Raji (cell line): ENCODE measurements around the gene TMOD2.

Source experiments
- POLR2A ChIP-seq: IDR thresholded peaks from 2 replicates; pipeline ENCODE4 v1.6.1; 2011; ENCODE audit warnings: low read depth, low read length, control low read depth; ENCODE audit not compliant: insufficient read depth

The TMOD2 gene

DNA sequence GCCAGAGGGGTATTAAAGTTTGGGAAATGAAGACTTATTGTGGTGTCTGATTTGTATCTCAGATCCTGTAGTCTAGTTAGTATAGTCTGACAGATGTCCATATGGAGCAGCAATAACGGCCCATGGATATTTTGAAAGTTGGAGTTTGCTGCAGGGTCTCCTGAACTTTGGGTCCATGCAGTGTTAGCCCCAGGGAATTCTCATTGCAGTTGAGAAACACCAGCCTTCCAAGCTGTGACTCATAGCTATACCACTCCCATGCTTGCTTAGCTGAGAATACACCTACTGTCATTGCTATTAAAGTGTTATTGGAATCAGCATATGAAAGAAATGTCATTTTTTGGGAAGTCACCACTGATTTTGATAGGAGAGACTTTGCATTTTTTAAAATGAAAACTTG lies 29.2 kb downstream of the TMOD2 start:
- TF ChIP-seq POLR2A: no peak

DNA sequence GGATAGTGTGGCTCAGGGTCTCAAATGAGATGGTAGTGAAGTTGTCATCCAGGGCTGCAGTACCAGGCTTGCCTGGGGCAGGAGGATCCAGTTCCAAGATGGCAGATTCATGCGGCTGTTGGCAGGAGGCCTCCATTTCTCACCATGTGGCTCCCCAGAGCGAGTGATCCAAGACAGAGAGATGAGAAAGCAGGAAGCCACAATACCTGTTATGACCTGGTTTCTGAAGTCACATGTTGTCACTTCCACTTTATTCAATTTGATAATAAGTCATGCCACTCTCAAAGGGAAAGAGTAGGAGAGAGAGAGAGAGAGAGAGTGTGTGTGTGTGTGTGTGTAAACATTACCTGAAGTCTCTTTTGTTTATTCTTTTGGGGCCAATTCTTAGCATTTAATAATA lies 30.1 kb downstream of the TMOD2 start:
- no peak for TF ChIP-seq POLR2A

- no peak for TF ChIP-seq POLR2A
Observed at GRCh38 chr15:51782357-51782896, 31.0 kb downstream of the TMOD2 start.

GRCh38 chr15:51783967-51784366 lies 32.6 kb downstream of the TMOD2 start:
- TF ChIP-seq POLR2A: no peak

DNA sequence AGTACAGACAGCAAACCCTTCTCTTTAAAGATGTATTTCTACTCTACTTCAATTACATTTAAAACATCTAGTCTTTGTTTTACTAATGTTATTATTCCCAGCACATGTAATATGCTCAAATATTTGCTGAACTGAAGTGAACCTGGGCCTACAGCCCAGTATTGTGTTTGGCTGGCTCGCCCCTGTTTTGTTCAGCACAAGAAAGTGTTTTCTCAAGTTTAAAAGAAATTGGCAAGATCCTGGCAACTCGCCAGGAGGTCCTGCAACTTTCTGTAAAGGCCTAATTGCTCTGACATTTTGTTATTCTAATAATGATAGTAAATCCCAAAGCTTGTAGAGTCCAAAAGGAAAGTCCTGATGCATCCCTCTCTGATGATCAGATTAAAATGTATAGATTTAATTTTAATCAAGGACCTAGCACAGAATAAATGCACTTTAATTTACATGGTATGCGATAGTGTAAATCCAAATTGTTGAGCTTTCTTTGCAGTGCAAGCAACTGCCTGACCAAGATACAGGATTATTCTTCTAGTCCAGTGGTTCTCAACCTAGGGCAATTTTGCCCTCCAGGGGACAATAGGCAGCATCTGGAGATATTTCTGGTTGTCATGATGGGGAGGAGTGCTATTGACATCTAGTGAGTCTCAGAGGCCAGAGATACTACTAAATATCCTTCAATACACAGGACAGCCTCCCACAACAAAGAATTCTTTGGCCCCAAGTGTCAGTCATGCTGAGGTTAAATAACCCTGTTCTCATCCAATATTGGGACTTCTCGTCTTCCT lies 42.3 kb downstream of the TMOD2 start:
- TF ChIP-seq POLR2A: no peak

DNA sequence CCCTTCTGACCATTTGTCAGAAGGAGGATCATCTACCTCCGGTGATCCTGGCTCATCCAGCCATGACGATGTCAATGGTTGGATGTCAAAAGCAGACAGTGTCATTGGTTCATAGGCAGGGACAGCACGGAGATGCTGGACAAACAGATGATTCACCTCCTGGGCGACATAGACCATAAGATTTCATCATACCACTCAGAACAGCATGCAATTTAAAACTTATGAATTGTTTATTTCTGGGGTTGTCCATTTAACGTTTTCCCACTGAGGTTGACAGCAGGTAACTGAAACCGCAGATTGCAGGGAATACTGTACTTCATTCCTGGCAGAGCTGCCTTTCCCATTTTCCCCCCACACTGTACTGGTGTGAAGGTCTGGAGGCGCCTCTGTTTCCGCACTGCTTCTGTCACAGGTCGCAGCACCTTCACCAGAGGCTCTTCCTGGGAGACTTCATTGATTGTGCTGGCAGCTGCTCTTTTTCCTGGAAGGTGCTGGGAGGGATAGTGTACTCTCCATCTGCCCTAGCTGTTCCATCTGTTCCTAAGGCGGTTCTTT lies 45.5 kb downstream of the TMOD2 start:
- TF ChIP-seq POLR2A: no peak

DNA sequence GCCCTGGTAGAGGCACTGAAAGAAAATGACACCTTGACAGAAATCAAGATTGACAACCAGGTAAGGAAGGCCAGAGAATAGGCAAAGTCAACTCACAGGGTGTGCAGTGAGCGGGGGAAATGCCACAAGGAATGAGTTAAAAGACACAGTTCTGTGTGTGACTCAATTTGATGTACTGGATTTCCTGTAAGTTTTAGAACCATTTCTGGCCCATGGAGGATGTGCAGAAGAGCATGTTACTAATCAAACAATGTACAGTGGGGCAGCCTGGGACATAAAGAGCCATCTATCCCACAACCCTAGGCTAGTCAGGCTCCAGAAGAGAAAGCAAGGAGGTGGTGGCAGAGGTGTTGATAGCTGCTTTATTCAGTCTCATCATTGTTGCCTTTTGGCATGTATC lies 46.9 kb downstream of the TMOD2 start:
- no peak for TF ChIP-seq POLR2A

DNA sequence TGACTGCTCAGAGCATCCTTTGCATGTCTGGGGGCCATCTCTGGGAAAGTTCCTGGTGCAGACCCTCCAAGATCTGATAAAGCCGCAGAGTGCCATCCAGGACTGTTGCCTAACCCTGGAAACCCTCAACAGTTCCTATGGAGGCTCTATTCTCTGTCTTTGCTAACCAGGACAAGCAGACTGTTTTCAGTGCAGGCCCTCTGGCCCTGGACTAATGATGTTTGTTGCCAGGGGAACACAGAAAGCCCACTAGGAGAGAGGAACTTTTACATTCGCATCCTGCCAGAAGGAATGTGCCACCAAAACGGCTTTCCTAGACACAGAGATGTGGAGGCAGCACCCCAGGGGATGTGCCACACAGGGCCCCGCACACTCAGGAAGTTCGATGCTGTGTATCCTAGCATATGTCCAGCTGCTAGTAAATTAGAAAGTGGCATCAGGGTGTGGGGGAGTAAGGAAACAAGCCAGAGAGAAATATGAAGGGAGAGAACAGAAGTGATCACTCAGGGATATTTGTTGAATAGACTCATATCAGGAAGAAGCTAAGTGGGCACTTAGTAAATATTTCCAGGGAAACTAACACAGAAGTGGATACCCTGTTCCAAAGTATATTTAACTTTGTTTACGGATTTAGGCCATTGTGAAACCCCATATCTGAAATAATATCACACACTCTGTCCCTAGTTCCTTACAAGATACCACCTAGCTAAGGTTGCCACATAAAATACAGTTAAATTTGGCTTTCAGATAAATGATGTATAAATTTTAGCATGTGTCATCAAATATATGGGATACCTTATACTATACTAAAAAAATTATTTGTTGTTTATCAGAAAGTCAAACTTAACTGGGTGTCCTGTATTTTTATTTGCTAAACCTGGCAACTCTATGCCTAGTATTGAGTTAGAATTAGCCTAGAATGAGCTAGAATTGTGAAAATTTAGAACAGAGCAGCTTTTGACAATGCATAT lies 48.2 kb downstream of the TMOD2 start:
- no peak for TF ChIP-seq POLR2A

GRCh38 chr15:51801391-51801835 lies 50.0 kb downstream of the TMOD2 start:
- TF ChIP-seq POLR2A: no peak

DNA sequence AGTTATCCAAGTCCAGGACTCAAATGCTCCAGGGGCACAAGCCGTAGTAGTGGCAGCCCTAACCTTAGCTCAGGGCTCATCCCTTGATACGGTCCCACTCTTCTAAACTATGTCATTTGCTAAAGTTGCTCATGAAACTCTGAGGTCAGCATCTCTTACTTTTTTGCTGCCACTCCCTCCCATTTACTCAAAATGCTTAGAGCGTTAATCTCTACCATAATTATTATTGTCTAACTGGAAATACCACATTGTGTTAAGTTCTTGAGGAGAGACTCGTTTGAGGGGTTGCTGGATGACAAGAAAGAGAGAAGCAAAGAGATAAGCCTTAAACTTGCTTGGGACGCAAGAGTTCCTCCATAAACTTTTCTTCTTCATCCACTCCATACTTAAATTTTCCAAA lies 51.2 kb downstream of the TMOD2 start:
- no peak for TF ChIP-seq POLR2A

GRCh38 chr15:51803965-51804364 lies 52.6 kb downstream of the TMOD2 start:
- TF ChIP-seq POLR2A: no peak

DNA sequence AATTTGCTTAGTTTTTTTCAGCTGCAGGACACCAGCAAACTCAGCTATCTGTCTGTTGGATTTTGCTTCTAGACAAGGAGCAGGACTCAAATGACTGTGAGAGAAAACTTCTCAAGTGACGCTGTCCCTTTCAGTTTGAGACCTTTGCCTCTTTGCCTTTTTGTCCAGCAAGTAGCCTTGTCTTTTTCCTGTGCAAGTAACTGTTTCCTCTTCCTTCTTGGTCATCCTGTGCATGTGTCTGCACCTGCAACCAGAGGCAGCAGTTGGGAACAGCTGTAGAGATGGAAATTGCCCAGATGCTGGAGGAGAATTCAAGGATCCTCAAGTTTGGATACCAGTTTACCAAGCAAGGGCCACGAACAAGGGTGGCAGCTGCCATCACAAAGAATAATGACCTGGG lies 54.7 kb downstream of the TMOD2 start:
- TF ChIP-seq POLR2A: no peak

- no peak for TF ChIP-seq POLR2A
Observed at GRCh38 chr15:51809457-51809856, 58.1 kb downstream of the TMOD2 start.

- no peak for TF ChIP-seq POLR2A
Observed at GRCh38 chr15:51812598-51812997, 61.2 kb downstream of the TMOD2 start.

GRCh38 chr15:51814606-51815005 lies 63.2 kb downstream of the TMOD2 start:
- TF ChIP-seq POLR2A: no peak
